Anterior cingulate cortex (tissue), 58 donors: ENCODE data around the gene TASOR2.

Experiments
- DNase-seq, 58 donors: peaks; one replicate each; lab custom pipeline; 2025; lab: John Stamatoyannopoulos, UW

TASOR2 gene

GRCh38 chr10:5684318-5684970, at the start of gene TASOR2:
TASOR2 (plus strand) TSS chr10:5684838; CDS start chr10:5720643, 35,805 bp downstream.
- peak; percentile 75 to 98 (median 96) for DNase-seq

- no peak for DNase-seq
Measured at GRCh38 chr10:5634918-5635317, 49.7 kb upstream of the TASOR2 start.

DNA sequence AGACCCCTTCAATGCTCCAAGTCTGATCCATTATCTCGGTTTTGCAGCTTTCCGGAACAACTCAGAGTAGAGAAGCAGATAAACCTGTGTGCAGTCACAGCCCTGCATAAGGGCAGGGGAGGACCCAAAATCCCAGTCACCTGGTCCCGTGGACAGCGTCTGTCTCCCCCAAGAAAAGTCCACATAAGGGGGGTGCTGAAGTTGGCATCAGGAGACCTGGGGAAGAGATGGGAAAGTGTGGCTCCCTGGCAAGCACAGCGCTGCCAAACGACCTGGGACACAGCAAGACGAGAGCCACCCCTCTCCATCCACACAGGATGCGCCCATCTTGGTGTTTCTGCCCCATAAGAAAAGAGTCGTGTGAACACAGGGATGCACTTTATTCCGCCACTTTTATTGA, 46.1 kb upstream of the TASOR2 start:
- DNase-seq, result no peak

DNA sequence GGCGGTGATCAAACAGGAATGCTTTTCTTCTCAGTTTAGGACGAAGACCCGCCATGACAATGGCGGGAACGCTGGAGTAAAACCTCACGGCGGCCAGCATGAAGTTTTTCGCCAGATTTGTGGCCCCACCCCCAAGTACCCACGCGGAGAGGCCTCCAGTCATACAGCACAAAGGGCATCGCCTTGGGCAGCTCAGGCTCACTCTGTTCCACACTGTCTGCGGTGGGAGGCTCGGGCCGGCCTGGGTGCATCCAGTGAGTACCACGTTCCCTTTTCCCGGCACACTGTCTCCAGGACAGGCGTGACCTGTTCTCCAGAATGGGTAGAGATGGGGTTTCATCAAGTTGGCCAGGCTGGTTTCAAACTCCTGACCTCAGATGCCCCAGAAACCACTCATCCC, 45.6 kb upstream of the TASOR2 start:
- DNase-seq, result no peak

- no peak for DNase-seq
Measured at GRCh38 chr10:5640036-5640435, 44.6 kb upstream of the TASOR2 start.

- DNase-seq, result no peak
Measured at GRCh38 chr10:5640501-5640900, 44.1 kb upstream of the TASOR2 start.

DNA sequence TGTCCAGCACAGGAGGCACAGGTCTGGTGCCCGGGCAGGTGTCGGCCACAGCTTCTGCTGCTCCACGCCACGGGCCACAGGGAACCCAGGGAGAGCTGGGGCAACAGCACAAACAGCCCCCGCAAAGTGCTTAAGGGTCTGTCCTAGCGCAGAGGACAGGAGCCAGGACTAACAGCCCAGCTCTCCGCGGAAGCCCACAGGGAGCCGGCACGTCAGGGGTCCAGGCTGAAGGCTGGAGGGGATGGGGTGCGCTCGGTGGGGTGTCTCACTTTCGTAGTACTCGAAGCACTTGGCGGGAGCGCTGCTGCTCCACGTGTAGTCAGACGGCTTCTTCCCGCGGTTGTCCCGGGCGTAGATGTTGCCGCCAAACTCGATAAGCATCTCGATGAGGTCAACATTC, 43.1 kb upstream of the TASOR2 start:
- no peak for DNase-seq

GRCh38 chr10:5643346-5644067, 41.1 kb upstream of the TASOR2 start:
- DNase-seq, result no peak

GRCh38 chr10:5644930-5645329, 39.7 kb upstream of the TASOR2 start:
- DNase-seq, result peak in 3 of 58 donors; percentile 6 to 18 (median 14)

DNA sequence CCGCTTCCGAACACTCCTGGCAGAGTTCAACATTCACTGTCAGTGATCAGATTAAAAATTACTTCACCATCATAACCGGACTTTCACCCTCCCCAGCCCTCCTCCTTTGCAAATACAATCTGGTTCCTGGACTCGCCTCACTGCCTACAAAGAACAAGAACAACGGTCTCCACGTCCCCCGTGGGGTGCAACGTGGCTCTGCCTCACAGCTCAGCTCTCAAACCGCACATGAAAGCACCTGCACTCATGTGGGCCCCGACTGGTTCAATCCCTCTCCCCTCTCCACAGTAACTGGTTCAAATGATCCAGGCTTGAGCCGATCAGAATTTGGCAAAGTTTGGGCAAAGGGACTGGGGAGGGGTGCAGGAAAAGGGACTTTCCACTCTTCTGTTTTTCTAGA, 39.3 kb upstream of the TASOR2 start:
- DNase-seq, result no peak

DNA sequence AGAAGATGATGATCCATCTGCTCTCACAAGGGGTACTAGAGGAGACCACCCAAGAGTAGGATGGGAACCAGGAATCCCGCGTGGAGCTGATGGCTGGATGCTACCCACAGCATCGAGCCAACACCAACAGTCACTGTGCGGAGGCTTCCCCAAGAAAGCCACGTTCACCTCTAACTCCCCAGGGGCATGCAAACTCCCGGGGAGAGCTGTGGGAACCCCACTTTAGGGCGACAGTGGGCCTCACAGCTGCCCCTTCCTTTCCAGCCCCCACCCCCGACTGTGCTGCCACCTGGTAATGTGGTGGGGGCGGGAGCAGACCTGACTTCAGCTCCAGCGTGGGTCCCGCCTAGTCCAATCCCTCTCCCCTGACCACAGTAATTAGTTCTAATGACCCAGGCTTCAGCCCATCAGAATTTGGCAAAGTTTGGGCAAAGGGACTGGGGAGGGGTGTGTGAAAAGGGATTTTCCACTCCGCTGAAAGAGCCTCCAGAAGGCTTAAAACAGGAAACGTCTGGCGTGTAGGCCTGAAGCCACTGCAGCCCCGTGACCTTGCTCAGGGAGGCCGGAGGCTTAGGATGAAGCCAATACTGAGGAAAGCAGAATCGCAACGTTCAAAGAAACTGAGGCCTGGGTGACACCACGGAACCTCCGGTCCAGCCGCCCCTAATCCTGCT, 38.6 kb upstream of the TASOR2 start:
- peak in 2 of 58 donors; percentile 6 to 17 for DNase-seq

GRCh38 chr10:5647507-5648240, 37.0 kb upstream of the TASOR2 start:
- DNase-seq, result no peak

- DNase-seq, result no peak
Measured at GRCh38 chr10:5648494-5649457, 35.9 kb upstream of the TASOR2 start.

GRCh38 chr10:5649746-5650145, 34.9 kb upstream of the TASOR2 start:
- no peak for DNase-seq

DNA sequence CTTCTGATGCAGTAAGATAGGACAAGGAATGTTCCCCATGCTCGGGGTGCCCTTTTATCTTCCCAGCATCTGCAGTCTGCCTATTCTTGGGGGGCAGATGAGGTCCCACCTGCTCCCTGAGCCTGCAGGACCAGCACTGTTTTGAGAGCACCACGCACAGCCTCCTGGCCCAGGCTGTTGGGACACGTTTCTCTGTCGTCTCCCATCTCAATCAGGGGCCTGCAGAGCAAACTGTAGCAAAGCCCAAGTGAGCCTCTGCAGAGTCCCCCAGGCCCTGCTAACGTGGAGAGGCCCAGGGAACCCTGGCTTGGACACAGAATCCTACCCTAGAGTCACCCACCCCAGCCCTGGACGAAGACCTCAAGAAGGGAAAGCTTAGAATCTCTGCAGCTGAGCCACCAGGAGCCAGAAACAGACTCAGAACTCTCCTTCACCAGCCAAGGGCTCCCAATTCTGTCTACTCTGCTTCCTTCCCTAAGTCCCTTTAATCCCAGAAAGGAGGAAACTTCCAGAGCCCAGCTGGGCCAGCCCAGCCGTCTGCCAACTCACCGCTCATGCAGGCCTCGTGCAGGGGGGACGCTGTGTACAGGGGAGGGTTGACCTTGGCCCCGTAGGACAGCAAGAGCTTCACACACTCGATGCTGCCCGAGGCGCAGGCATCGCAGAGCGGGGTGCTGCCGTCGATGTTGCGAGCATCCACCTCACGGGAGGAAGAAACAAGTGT, 33.8 kb upstream of the TASOR2 start:
- no peak for DNase-seq

GRCh38 chr10:5651388-5651764, 33.3 kb upstream of the TASOR2 start:
- no peak for DNase-seq

- DNase-seq, result no peak
Measured at GRCh38 chr10:5652746-5653145, 31.9 kb upstream of the TASOR2 start.

GRCh38 chr10:5654218-5654755, 30.4 kb upstream of the TASOR2 start:
- DNase-seq, result no peak

GRCh38 chr10:5655121-5655520, 29.5 kb upstream of the TASOR2 start:
- no peak for DNase-seq
